GM18517 (cell line): ENCODE results near the gene SLC6A17.

Source experiments
- ATAC-seq: cut with Tn5 transposase; IDR thresholded peaks from one replicate; pipeline ENCODE4 v1.9.1; 2021; ENCODE audit warnings: mild to moderate bottlenecking, moderate library complexity; ENCODE audit not compliant: unreplicated experiment

The SLC6A17 gene

GRCh38 chr1:110201157-110201825 lies 51.0 kb downstream of the SLC6A17 start:
- no peak for ATAC-seq

- peak; percentile 57 for ATAC-seq
Observed at GRCh38 chr1:110203021-110203661, 52.8 kb downstream of the SLC6A17 start.

GRCh38 chr1:110205156-110205555 lies 54.9 kb downstream of the SLC6A17 start:
- ATAC-seq: no peak

GRCh38 chr1:110205591-110206155 lies 55.4 kb downstream of the SLC6A17 start:
- ATAC-seq: no peak

GRCh38 chr1:110206261-110206920 lies 56.1 kb downstream of the SLC6A17 start:
- no peak for ATAC-seq

GRCh38 chr1:110207831-110208230 lies 57.5 kb downstream of the SLC6A17 start:
- no peak for ATAC-seq

- no peak for ATAC-seq
Observed at GRCh38 chr1:110208916-110209645, 58.8 kb downstream of the SLC6A17 start.

- peak; percentile 73 for ATAC-seq
Observed at GRCh38 chr1:110209715-110210603, 59.7 kb downstream of the SLC6A17 start, which contains the start of gene KCNC4. KCNC4 (plus strand) TSS chr1:110210314; CDS start chr1:110211500, 1,186 bp downstream.

- ATAC-seq: peak; percentile 36
Observed at GRCh38 chr1:110210604-110211495, 60.6 kb downstream of the SLC6A17 start.

- no peak for ATAC-seq
Observed at GRCh38 chr1:110211496-110212168, 61.3 kb downstream of the SLC6A17 start.

- no peak for ATAC-seq
Observed at GRCh38 chr1:110212169-110213142, 62.2 kb downstream of the SLC6A17 start.

- ATAC-seq: no peak
Observed at GRCh38 chr1:110213143-110213540, 62.8 kb downstream of the SLC6A17 start.

GRCh38 chr1:110214454-110215404 lies 64.4 kb downstream of the SLC6A17 start:
- ATAC-seq: no peak

- ATAC-seq: no peak
Observed at GRCh38 chr1:110215621-110216515, 65.6 kb downstream of the SLC6A17 start.

- ATAC-seq: no peak
Observed at GRCh38 chr1:110216844-110217444, 66.7 kb downstream of the SLC6A17 start.
